WTC11 (cell line): ENCODE measurements around the gene GLS.

Experiments used
- CREB1 ChIP-seq: sonication (generic); formaldehyde crosslinking; IDR thresholded peaks from 2 replicates; pipeline ENCODE4 v1.8.0; 2023; ENCODE audit warnings: mild to moderate bottlenecking, missing genetic modification reagents
- CREM ChIP-seq: sonication (generic); formaldehyde crosslinking; IDR thresholded peaks from 2 replicates; pipeline ENCODE4 v1.8.1; 2022; ENCODE audit warnings: mild to moderate bottlenecking, missing genetic modification reagents, moderate library complexity
- CTCF ChIP-seq: fragments of 200-600 bp; IDR thresholded peaks from 2 replicates; pipeline ENCODE4 v1.8.0; 2022; ENCODE audit warnings: antibody characterized with exemption
- ELF4 ChIP-seq: sonication (generic); formaldehyde crosslinking; IDR thresholded peaks from 2 replicates; pipeline ENCODE4 v1.8.1; 2022; ENCODE audit warnings: low read depth, mild to moderate bottlenecking, moderate library complexity, missing genetic modification reagents
- SOX15 ChIP-seq: fragments of 250-450 bp; sonication (Bioruptor Pico); IDR thresholded peaks from 2 replicates; pipeline ENCODE4 v1.9.0; 2021; ENCODE audit warnings: mild to moderate bottlenecking
- TCF7 ChIP-seq: sonication (generic); formaldehyde crosslinking; IDR thresholded peaks from 2 replicates; pipeline ENCODE4 v1.8.0; 2022; ENCODE audit warnings: mild to moderate bottlenecking, low read depth, missing genetic modification reagents, moderate library complexity
- ZBTB21 ChIP-seq: sonication (generic); formaldehyde crosslinking; IDR thresholded peaks from 2 replicates; pipeline ENCODE4 v1.8.1; 2023; ENCODE audit warnings: mild to moderate bottlenecking, missing genetic modification reagents, borderline replicate concordance
- ZNF121 ChIP-seq: sonication (generic); formaldehyde crosslinking; IDR thresholded peaks from 2 replicates; pipeline ENCODE4 v1.8.0; 2023; ENCODE audit warnings: missing genetic modification reagents
- ZNF232 ChIP-seq: sonication (generic); formaldehyde crosslinking; IDR thresholded peaks from 2 replicates; pipeline ENCODE4 v1.8.0; 2022; ENCODE audit warnings: mild to moderate bottlenecking, missing genetic modification reagents
- ZNF423 ChIP-seq: fragments of 250-450 bp; sonication (Bioruptor Pico); IDR thresholded peaks from 2 replicates; pipeline ENCODE4 v2.1.2; 2022; ENCODE audit warnings: mild to moderate bottlenecking, moderate library complexity
- ZSCAN18 ChIP-seq: fragments of 250-450 bp; sonication (Bioruptor Pico); IDR thresholded peaks from 2 replicates; pipeline ENCODE4 v2.1.2; 2022; ENCODE audit warnings: mild to moderate bottlenecking, moderate library complexity
- TF ChIP-seq, protein P1 (sequence below): sonication (generic); formaldehyde crosslinking; conservative IDR thresholded peaks from 2 replicates; pipeline ENCODE4 v1.8.1; 2022; ENCODE audit warnings: mild to moderate bottlenecking, missing genetic modification reagents
- TF ChIP-seq, protein P2 (sequence below): sonication (generic); formaldehyde crosslinking; IDR thresholded peaks from 2 replicates; pipeline ENCODE4 v1.8.1; 2023; ENCODE audit warnings: mild to moderate bottlenecking, missing genetic modification reagents, moderate library complexity

DNA sequence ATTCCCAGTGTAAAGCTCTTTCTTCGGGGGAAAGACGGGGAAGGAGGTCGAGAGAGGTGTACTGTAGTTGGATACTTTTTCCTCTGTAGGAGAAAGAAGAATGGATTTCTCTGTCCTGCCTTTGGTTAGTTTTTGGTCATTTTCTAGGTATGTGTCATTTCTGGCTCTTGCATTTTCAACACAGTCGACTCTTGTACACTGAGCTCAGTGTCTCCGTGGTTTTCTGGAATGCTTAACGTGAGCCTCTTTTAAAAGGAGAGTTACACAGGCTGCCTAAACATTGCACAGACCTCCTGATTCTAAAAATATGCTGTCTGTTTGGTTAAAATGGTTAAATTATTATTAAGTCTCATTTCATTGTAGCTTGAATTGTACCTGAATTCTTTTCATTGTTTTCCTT lies 21.8 kb upstream of the GLS start:
- no peak for TF ChIP-seq ELF4 (CRISPR knock-in tag)
- no peak for TF ChIP-seq ZNF121 (CRISPR knock-in tag)
- TF ChIP-seq ZSCAN18 (CRISPR knock-in tag) = no peak
- TF ChIP-seq, protein P1, sequence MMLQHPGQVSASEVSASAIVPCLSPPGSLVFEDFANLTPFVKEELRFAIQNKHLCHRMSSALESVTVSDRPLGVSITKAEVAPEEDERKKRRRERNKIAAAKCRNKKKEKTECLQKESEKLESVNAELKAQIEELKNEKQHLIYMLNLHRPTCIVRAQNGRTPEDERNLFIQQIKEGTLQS (CRISPR knock-in tag) = no peak
- TF ChIP-seq ZNF423 (CRISPR knock-in tag) = no peak
- TF ChIP-seq TCF7 (CRISPR knock-in tag) = no peak
- TF ChIP-seq CTCF = no peak
- no peak for TF ChIP-seq CREB1 (CRISPR knock-in tag)
- TF ChIP-seq ZNF232 (CRISPR knock-in tag) = no peak
- TF ChIP-seq ZBTB21 (CRISPR knock-in tag) = no peak
- TF ChIP-seq CREM (CRISPR knock-in tag) = no peak
- TF ChIP-seq, protein P2, sequence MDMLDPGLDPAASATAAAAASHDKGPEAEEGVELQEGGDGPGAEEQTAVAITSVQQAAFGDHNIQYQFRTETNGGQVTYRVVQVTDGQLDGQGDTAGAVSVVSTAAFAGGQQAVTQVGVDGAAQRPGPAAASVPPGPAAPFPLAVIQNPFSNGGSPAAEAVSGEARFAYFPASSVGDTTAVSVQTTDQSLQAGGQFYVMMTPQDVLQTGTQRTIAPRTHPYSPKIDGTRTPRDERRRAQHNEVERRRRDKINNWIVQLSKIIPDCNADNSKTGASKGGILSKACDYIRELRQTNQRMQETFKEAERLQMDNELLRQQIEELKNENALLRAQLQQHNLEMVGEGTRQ (CRISPR knock-in tag) = no peak
- TF ChIP-seq SOX15 (CRISPR knock-in tag) = no peak
